ENCODE data around the gene TNFAIP8L1. TPM values are rescaled to one million over a fixed set of nuclear protein-coding genes. Genes with fewer than 3 reads are reported as not detected.

TNFAIP8L1 gene
- total RNA-seq, 1 donor from 2014 or later, result 8.9 TPM

DNA sequence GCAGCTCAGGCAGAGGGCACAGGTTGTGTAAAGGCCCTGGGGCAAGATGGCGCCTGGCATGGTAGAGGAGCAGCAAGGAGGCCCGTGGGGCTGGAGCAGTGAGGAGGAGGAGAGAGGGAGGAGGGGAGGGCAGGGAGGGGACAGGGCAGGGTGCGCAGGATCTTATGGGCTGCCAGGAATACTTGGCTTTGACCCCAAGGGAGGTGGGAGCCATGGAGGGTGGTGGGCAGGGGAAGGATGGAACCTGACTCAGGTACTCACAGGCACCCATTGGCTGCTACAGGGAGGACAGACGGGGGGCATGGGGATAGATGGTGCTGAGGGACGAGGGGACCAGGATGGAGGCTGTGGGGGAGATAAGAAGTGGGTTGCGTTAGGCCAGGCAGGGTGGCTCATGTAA lies 3.3 kb downstream of the TNFAIP8L1 start:
- no peak for DNase-seq (ENCODE audit: extremely low spot score, unreplicated experiment)
- Mint-ChIP-seq H3K27me3 (no peaks in the 10 kb centered on the region), H3K9me3 (no peaks in the 10 kb centered on the region), H3K27ac (no peak overlapping the region), H3K36me3 (no peaks in the 10 kb centered on the region), H3K4me3 (no peak overlapping the region), H3K4me1 (ENCODE audit: unreplicated experiment) (peaks cover 3% of the 10 kb centered on the region)
- no peak for TF ChIP-seq CTCF (conservative IDR thresholded peaks at IDR 0.05)

- Mint-ChIP-seq H3K27me3 (no peaks in the 10 kb centered on the region), H3K27ac (no peak overlapping the region), H3K4me1 (ENCODE audit: unreplicated experiment) (peaks cover under 1% of the 10 kb centered on the region), H3K9me3 (no peaks in the 10 kb centered on the region), H3K4me3 (no peak overlapping the region), H3K36me3 (no peaks in the 10 kb centered on the region)
- no peak for TF ChIP-seq CTCF (conservative IDR thresholded peaks at IDR 0.05)
- DNase-seq (ENCODE audit: extremely low spot score, unreplicated experiment), result no peak
These were observed 6.4 kb downstream of the TNFAIP8L1 start for GRCh38 chr19:4645718-4646117.

GRCh38 chr19:4647676-4648644 lies 8.6 kb downstream of the TNFAIP8L1 start:
- Mint-ChIP-seq H3K4me3 (no peak overlapping the region), H3K9me3 (no peaks in the 10 kb centered on the region), H3K27me3 (no peaks in the 10 kb centered on the region), H3K4me1 (ENCODE audit: unreplicated experiment) (no peaks in the 10 kb centered on the region), H3K36me3 (no peaks in the 10 kb centered on the region), H3K27ac (no peak overlapping the region)
- TF ChIP-seq CTCF (conservative IDR thresholded peaks at IDR 0.05), result no peak
- no peak for DNase-seq (ENCODE audit: extremely low spot score, unreplicated experiment)

GRCh38 chr19:4649392-4650047 lies 10.2 kb downstream of the TNFAIP8L1 start:
- Mint-ChIP-seq H3K36me3 (peaks cover 2% of the 10 kb centered on the region), H3K4me1 (ENCODE audit: unreplicated experiment) (peaks cover 1% of the 10 kb centered on the region), H3K4me3 (no peak overlapping the region), H3K9me3 (no peaks in the 10 kb centered on the region), H3K27ac (no peak overlapping the region), H3K27me3 (no peaks in the 10 kb centered on the region)
- no peak for DNase-seq (ENCODE audit: extremely low spot score, unreplicated experiment)
- no peak for TF ChIP-seq CTCF (conservative IDR thresholded peaks at IDR 0.05)

DNA sequence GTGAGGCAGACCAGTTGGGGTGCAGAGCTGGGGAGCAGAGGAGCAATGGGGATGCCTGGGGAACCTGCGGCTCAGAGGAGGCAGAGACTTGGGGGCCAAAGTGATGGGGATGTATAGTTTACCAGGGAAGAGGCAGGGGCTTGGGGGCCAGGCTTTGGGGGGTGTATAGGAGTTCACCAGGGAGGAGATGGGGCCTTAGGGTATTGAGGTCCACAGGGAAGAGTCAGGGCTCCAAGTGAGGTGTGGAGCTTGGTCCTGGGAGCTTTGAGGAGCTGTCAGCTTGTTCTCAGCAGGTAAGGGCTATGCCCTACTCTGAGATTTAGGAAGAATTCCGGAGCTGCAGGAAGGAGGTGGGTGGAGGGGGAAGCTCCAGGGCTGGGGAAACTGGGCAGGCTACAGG lies 10.8 kb downstream of the TNFAIP8L1 start:
- TF ChIP-seq CTCF (conservative IDR thresholded peaks at IDR 0.05), result no peak
- Mint-ChIP-seq H3K36me3 (peaks cover 5% of the 10 kb centered on the region), H3K27me3 (no peaks in the 10 kb centered on the region), H3K27ac (no peak overlapping the region), H3K4me3 (no peak overlapping the region), H3K9me3 (no peaks in the 10 kb centered on the region), H3K4me1 (ENCODE audit: unreplicated experiment) (peaks cover 8% of the 10 kb centered on the region)
- no peak for DNase-seq (ENCODE audit: extremely low spot score, unreplicated experiment)

Measured in type B pancreatic cell (in vitro differentiated cells).